Fibroblast of upper back skin (primary cell): Measurements from ENCODE around the gene ACBD3.
A peak's percentile ranks its signal among the peaks of the same experiment; 100 is the strongest.
"Not testable (repeated sequence)": the region's sequence is repeated elsewhere in the genome, so short reads cannot be mapped to it uniquely, and the experiment has no call there.

Experiments
- DNase-seq: peaks from one replicate; pipeline ENCODE4 v3.0.0-alpha.2; 2013

The ACBD3 gene

GRCh38 chr1:226186124-226187018 is at the start of gene ACBD3:
Gene ACBD3, minus strand, starts transcription at chr1:226186741. Its CDS starts 66 bp downstream, at chr1:226186675.
- peak; percentile 90 for DNase-seq

GRCh38 chr1:226233806-226234205 is 47.3 kb upstream of the ACBD3 start:
- no peak for DNase-seq

- no peak for DNase-seq
Measured at GRCh38 chr1:226233293-226233692, 46.8 kb upstream of the ACBD3 start.

- no peak for DNase-seq
Measured at GRCh38 chr1:226226601-226227000, 40.1 kb upstream of the ACBD3 start.

- DNase-seq, result no peak
Measured at GRCh38 chr1:226223786-226224244, 37.3 kb upstream of the ACBD3 start.

- no peak for DNase-seq
Measured at GRCh38 chr1:226223157-226223785, 36.7 kb upstream of the ACBD3 start, which contains the start of gene MIXL1. Gene MIXL1, plus strand, starts transcription at chr1:226223664. Its CDS starts 18 bp downstream, at chr1:226223682.

- no peak for DNase-seq
Measured at GRCh38 chr1:226222686-226223085, 36.1 kb upstream of the ACBD3 start.

- DNase-seq, result no peak
Measured at GRCh38 chr1:226220473-226221189, 34.1 kb upstream of the ACBD3 start.

- peak; percentile 13 for DNase-seq
Measured at GRCh38 chr1:226217273-226217672, 30.7 kb upstream of the ACBD3 start.

- DNase-seq, result no peak
Measured at GRCh38 chr1:226216056-226216455, 29.5 kb upstream of the ACBD3 start.

GRCh38 chr1:226215239-226215638 is 28.7 kb upstream of the ACBD3 start:
- DNase-seq, result no peak

- DNase-seq, result no peak
Measured at GRCh38 chr1:226212545-226212944, 26.0 kb upstream of the ACBD3 start.

GRCh38 chr1:226211181-226211821 is 24.8 kb upstream of the ACBD3 start:
- DNase-seq, result no peak

GRCh38 chr1:226210571-226211176 is 24.1 kb upstream of the ACBD3 start:
- no peak for DNase-seq

GRCh38 chr1:226209307-226210059 is 22.9 kb upstream of the ACBD3 start:
- no peak for DNase-seq

GRCh38 chr1:226207048-226207447 is 20.5 kb upstream of the ACBD3 start:
- DNase-seq, result no peak

- no peak for DNase-seq
Measured at GRCh38 chr1:226204198-226204597, 17.7 kb upstream of the ACBD3 start.

- no peak for DNase-seq
Measured at GRCh38 chr1:226203655-226204054, 17.1 kb upstream of the ACBD3 start.

GRCh38 chr1:226203240-226203639 is 16.7 kb upstream of the ACBD3 start:
- DNase-seq, result no peak

GRCh38 chr1:226202666-226203065 is 16.1 kb upstream of the ACBD3 start:
- DNase-seq, result not testable (repeated sequence)

GRCh38 chr1:226202246-226202645 is 15.7 kb upstream of the ACBD3 start:
- no peak for DNase-seq
